SJSA1 (cell line): ENCODE data around the gene KRIT1. TPM values are rescaled to one million over a fixed set of nuclear protein-coding genes. Genes with fewer than 3 reads are reported as not detected.

ENCODE experiments used
- DNase-seq, 2 experiments: peaks; one replicate each; pipeline ENCODE4 v3.0.0-alpha.2; 2015 to 2020; ENCODE audit warnings: low spot score in 2 of 2, low read depth in 1 of 2
- H3K27ac ChIP-seq: fragments of 250-450 bp; sonication (Bioruptor Pico); 2 replicates; pipeline ENCODE4 v1.5.1; 2020; ENCODE audit warnings: mild to moderate bottlenecking, moderate library complexity
- H3K27me3 ChIP-seq: fragments of 250-450 bp; sonication (Bioruptor Pico); replicated peaks from 2 replicates; pipeline ENCODE4 v1.5.1; 2020; ENCODE audit warnings: mild to moderate bottlenecking, moderate library complexity
- H3K36me3 ChIP-seq: fragments of 250-450 bp; sonication (Bioruptor Pico); 2 replicates; pipeline ENCODE4 v1.5.1; 2020; ENCODE audit warnings: mild to moderate bottlenecking
- H3K4me1 ChIP-seq: fragments of 250-450 bp; sonication (Bioruptor Pico); replicated peaks from 2 replicates; pipeline ENCODE4 v1.6.1; 2021; ENCODE audit warnings: mild to moderate bottlenecking
- H3K4me3 ChIP-seq: fragments of 250-450 bp; sonication (Bioruptor Pico); 2 replicates; pipeline ENCODE4 v1.5.1; 2020; ENCODE audit warnings: mild to moderate bottlenecking
- H3K9me3 ChIP-seq: fragments of 250-450 bp; sonication (Bioruptor Pico); replicated peaks from 2 replicates; pipeline ENCODE4 v1.5.1; 2020; ENCODE audit warnings: mild to moderate bottlenecking
- total RNA-seq: library from RNA; depleted of rRNA; stranded (reverse); fragments of >200 nt; shearing (Covaris generic); gene quantifications from 2 replicates; pipeline ENCODE4 v1.2.3, GENCODE V29; 2014; rRNA removed

Gene KRIT1
- 35.0 and 42.0 TPM in 2 replicates for total RNA-seq

DNA sequence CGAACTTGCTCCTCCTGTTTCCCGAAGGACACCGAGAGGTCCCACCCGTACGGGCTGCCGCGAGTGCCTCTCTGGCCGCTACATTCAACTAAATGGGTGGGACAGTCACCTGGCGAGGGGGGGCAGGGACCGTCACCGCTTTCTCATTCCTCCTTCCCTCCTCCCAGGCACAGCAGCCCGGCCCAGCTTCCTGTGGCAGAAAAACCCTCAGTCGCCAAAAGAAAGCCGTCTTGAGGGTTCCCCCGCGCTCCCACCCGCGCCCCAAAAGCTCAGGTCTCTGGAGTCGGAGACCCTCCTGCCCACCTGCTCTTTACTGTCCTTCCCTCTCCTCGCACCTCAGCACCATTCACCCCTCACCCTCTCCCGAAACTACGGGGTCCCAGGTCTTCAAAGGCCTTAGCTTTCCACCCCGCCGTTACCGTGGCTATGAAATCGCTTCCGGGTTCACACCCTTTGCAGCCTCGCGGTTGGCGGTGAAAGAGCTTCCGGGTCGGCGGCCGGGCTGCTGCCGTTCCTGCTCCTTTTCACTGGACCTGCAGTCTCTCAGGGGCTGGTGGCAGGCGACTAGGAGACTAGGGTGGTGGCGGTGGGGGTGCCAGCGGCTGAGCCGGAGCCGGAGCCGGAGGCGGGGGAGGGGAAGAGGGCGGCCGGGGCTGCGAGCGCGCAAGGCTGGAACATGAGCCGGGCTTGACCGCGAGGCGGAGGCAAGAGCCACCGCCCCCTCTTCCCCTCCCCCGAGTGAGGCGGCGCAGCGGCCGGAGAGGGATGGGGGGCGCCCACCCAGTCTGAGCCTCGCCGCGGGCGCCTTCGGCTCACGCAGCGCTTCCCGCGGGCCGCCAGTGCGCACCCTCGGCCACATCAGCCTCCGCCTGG lies at the start of gene KRIT1, which contains the start of gene ANKIB1:
KRIT1 (minus strand) TSS at position 428 of the 873 bp plus-strand sequence. CDS start 3,779 bp downstream, outside the sequence.
ANKIB1 (plus strand) TSS at position 488 of the 873 bp plus-strand sequence. CDS start 49,005 bp downstream, outside the sequence.
- Histone ChIP-seq H3K9me3 (no peaks in the 10 kb centered on the region), H3K27me3 (no peaks in the 10 kb centered on the region), H3K27ac (peak within 1 kb of the TSS; percentile 89), H3K4me1 (peaks cover 13% of the 10 kb centered on the region), H3K4me3 (peak within 1 kb of the TSS; percentile 87), H3K36me3 (peaks cover 34% of the 10 kb centered on the region)
- peak; percentile 79 to 86 for DNase-seq

DNA sequence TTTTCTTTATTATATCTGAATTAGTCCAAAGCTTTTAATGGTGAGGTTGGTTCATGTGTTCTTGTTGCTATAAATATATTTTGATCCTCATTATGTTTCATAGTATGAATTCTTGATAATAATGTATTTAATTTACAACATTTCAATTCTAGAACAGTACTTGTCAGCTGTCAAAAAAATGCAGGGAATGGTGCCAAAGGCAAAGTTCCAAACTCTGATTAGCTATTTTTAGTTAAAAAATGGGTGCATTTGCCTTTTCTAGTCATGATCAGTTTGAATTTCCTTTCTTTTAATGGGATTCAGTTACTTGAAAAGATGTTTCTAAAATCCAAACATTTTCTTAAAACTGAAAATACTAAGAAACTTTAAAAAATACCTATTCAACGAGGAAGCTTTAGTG lies 49.7 kb upstream of the KRIT1 start:
- DNase-seq, result no peak
- Histone ChIP-seq H3K36me3 (peaks cover 9% of the 10 kb centered on the region; the same call in 1 of the 2 replicates), H3K27me3 (no peaks in the 10 kb centered on the region), H3K9me3 (no peaks in the 10 kb centered on the region), H3K27ac (no peak overlapping the region), H3K4me1 (peaks cover 4% of the 10 kb centered on the region; the same call in 1 of the 2 replicates), H3K4me3 (no peak overlapping the region)

DNA sequence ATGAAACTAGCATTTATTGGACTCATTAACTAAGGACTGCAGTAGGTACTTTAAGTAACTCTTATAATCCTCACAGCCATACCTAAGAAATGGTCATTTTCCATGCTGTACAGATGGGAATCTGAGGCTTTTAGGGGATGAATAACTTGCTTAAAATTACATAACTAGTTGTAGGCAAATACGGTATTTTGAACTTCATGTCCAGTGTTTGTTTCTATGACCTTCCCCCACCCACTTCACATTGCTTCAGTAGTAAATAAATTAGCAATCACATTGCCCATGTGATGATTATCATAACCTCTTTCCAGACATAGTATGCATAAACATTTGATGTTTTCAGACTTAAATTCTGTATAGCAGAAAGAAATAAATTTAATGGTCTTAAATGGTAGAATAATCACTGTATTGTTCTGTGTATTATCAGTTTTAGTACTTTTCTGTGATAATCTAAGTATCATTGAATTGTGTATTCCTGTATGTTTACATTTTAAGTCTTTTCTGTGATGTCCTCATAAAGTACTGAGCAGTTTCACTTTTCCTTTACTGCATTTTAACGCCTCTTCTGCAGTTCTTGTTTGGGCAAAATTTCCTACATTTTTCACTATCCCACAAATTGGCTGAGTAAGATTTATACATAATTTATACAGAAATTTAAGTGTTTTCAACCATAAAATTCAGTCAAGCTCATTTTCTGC lies 48.3 kb upstream of the KRIT1 start:
- H3K27me3 ChIP-seq, result no peaks in the 10 kb centered on the region
- H3K4me1 ChIP-seq, result peaks cover 4% of the 10 kb centered on the region; the same call in 1 of the 2 replicates
- no peak for DNase-seq
- peaks cover 7% of the 10 kb centered on the region; the same call in 1 of the 2 replicates for H3K36me3 ChIP-seq
- H3K4me3 ChIP-seq, result no peak overlapping the region
- H3K27ac ChIP-seq, result no peak overlapping the region
- H3K9me3 ChIP-seq, result no peaks in the 10 kb centered on the region

DNA sequence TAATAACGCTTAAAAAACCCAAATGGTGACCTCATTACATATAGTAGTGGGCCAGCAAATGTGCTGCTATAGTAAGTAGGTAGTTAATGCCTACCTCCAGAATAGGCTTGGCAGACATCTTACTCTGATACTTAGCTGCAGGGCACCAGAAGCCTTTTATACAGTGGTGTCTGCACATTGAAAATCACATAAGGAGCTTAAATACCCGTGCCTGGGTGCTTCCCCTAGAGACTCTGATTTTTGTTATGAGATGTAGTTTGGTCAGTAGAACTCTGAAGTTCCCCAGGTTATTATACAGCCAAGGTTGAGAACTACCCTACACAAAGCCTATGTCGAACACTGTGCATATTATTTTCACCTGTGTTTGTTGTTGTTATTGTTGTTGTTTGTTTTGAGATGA lies 47.3 kb upstream of the KRIT1 start:
- peaks cover 4% of the 10 kb centered on the region; the same call in 1 of the 2 replicates for H3K36me3 ChIP-seq
- DNase-seq, result no peak
- H3K4me1 ChIP-seq, result peaks cover 4% of the 10 kb centered on the region; the same call in 1 of the 2 replicates
- no peak overlapping the region for H3K27ac ChIP-seq
- H3K9me3 ChIP-seq, result no peaks in the 10 kb centered on the region
- H3K4me3 ChIP-seq, result no peak overlapping the region
- no peaks in the 10 kb centered on the region for H3K27me3 ChIP-seq

DNA sequence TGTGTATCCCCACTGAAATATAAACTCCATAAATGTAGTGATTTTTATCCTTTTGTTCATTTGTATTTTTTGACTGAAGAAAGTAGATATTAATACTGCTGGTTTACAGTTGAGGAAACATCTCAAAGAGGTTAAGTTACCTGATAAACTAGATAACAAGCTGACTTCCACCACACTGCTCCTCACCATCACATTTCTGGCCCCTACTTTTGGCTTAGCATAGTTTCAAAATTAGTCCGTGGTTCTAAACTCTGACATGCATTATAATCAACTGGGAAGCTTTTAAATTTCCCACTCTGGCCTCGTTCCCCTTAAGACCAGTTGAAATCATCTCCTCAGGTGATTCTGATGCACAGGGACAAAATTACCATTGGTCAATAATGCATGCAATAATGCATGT lies 43.6 kb upstream of the KRIT1 start:
- H3K27ac ChIP-seq, result no peak overlapping the region
- DNase-seq, result no peak
- no peaks in the 10 kb centered on the region for H3K9me3 ChIP-seq
- H3K36me3 ChIP-seq, result no peaks in the 10 kb centered on the region
- no peak overlapping the region for H3K4me3 ChIP-seq
- no peaks in the 10 kb centered on the region for H3K27me3 ChIP-seq
- peaks cover 4% of the 10 kb centered on the region; the same call in 1 of the 2 replicates for H3K4me1 ChIP-seq

DNA sequence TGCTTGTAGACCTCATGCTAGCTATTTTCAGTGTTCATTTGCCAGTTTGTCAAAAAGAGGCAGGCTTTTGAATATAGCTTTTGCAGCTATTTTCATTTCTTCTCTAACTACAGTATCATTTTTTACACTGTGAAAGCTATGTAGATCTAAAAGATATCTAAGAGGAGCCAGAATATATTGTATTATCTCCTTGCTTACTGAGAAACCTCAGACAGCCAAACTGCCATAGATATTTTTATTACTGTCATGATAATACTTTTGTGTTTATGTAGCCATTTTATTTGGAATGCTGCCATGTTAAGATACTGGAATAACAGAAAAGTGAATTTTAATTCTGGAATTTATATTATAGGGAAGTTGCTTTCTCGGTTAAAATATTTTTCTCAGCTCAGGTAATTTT lies 37.2 kb upstream of the KRIT1 start:
- no peak overlapping the region for H3K27ac ChIP-seq
- H3K4me3 ChIP-seq, result no peak overlapping the region
- DNase-seq, result no peak
- no peaks in the 10 kb centered on the region for H3K4me1 ChIP-seq
- H3K36me3 ChIP-seq, result no peaks in the 10 kb centered on the region
- H3K9me3 ChIP-seq, result no peaks in the 10 kb centered on the region
- H3K27me3 ChIP-seq, result no peaks in the 10 kb centered on the region

DNA sequence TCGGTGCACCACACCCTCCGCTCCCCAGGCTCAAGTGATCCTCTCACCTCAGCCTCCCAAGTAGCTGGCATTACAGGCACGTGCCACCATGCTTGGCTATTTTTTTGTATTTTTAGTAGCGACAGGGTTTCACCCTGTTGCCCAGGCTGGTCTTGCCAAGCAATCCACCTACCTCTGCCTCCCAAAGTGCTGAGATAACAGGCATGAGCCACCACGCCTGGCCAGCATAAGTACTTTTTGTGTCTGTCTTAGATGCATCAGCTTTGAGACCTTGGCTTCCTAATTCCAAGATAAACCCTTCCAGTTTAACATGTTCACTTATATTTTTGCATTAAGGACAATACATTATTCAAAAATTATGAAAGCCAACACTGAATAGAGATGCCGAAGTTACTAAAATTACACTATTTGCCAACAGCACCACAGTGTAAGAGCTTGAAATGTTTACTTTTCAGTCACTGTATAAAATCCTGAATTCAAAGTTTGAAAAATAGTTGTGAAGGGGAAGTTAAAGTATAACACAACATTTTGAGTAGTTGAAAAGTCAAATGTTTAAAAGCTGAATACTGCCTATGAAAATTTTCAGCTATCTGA lies 36.6 kb upstream of the KRIT1 start:
- no peak for DNase-seq
- H3K9me3 ChIP-seq, result no peaks in the 10 kb centered on the region
- H3K4me1 ChIP-seq, result no peaks in the 10 kb centered on the region
- H3K4me3 ChIP-seq, result no peak overlapping the region
- no peaks in the 10 kb centered on the region for H3K36me3 ChIP-seq
- no peak overlapping the region for H3K27ac ChIP-seq
- no peaks in the 10 kb centered on the region for H3K27me3 ChIP-seq

DNA sequence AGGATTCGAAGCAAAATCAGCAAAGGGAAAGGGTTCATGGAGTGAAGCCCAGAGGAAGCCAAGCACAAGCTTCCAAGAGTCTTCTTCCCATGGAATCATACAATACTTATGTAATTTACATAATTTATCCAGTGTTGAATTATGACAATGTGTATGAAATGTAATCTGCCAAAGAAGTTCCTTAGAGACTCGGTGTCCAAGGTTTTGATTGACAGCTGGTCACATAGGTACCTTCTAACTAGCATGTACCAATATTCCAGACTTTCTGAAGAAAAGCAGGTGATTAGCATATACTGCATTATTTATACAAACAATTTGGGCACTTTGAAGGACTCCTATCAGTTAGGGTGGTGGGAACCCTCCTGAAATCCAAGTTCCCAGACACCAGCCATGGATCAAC lies 35.3 kb upstream of the KRIT1 start:
- DNase-seq, result no peak
- Histone ChIP-seq H3K27ac (no peak overlapping the region), H3K36me3 (no peaks in the 10 kb centered on the region), H3K27me3 (no peaks in the 10 kb centered on the region), H3K9me3 (no peaks in the 10 kb centered on the region), H3K4me1 (no peaks in the 10 kb centered on the region), H3K4me3 (no peak overlapping the region)

DNA sequence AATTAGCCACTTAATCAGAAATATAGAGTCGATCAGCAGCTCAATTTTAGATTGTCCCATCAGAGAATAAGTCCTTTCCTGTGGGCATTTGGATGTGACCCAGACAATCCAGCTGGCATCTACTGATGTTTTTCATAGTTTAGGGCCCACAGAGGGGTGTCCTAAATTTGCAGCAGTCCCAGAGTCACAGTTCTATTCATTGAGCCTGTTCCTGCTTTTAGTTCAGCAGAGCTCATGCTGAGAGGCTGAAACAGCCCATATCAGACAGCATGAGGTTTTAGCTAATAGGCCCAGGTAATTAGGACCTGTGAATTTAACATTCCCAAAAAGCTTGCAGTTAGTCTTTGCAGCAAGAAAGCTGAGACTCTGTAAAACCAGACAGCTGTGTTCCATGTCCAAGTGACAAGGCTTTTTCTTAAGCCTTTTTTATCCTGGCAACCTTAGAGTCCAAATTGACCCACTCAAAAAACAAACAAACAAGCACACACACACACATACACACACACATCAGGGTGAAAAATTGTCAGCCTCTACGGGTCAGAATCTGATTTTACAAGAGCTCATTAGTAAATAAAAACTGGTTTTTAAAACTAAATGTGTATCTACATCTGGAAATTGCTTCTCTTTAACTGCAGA lies 33.8 kb upstream of the KRIT1 start:
- Histone ChIP-seq H3K36me3 (no peaks in the 10 kb centered on the region), H3K27me3 (no peaks in the 10 kb centered on the region), H3K27ac (no peak overlapping the region), H3K4me3 (no peak overlapping the region), H3K4me1 (no peaks in the 10 kb centered on the region), H3K9me3 (no peaks in the 10 kb centered on the region)
- no peak for DNase-seq

DNA sequence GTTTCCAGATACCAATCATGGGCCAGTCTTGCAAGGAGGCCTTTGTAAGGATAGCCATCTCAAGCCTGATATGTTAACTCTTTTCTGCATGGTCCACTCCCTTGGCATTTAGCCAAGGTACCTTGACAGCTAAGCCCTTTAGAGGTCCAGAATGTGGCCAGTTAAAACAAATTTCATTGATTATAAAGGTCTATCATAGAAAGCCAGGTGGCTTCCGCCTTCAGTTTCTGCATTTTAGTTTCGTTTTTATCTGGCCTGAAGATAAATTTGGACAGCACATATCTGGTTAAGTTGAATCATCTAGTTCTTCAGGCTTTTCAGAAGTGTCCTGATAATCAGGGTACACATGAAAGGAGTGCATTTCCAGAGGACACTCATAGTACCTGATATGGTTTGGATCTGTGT lies 30.7 kb upstream of the KRIT1 start:
- no peak for DNase-seq
- no peak overlapping the region for H3K27ac ChIP-seq
- H3K4me1 ChIP-seq, result no peaks in the 10 kb centered on the region
- H3K4me3 ChIP-seq, result no peak overlapping the region
- no peaks in the 10 kb centered on the region for H3K36me3 ChIP-seq
- no peaks in the 10 kb centered on the region for H3K9me3 ChIP-seq
- H3K27me3 ChIP-seq, result no peaks in the 10 kb centered on the region

DNA sequence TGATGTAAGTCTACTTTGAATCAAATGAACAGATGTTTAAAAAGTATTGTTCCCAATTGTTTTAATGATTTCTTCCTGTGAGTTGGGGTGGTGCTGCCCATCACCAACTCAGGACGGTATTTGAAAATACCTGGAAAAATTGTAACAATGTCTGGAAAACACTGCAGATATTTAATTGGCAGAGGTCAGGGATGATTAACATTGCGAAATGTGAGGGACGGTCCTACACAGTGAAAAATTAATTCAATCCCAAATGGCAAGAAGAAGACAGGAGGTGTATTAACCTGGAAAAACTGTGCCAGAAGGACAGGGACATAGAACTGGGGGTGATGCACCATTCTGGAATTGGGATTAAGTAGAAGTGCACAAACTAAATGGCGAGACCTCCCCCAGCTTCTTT lies 29.6 kb upstream of the KRIT1 start:
- Histone ChIP-seq H3K9me3 (no peaks in the 10 kb centered on the region), H3K4me3 (no peak overlapping the region), H3K36me3 (no peaks in the 10 kb centered on the region)

DNA sequence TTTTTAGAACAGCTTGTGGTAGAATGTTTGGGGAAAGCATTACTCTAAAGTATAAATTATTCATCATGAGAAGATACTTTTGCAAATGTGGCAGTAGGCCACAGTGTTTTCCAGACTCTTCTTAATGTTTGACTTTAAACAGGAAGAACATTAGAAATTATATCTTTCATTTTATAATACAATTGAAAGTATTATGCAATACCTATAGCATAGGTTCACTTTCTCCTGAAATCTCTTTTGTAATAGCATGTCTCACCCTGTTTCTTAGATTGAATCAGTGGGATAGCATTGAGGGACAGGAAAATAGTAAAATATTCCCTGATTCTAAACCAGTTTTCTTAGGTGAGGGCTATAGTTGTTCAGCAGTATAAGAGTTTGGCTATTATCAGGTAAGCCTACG lies 23.2 kb upstream of the KRIT1 start:
- H3K4me1 ChIP-seq, result no peaks in the 10 kb centered on the region
- no peaks in the 10 kb centered on the region for H3K9me3 ChIP-seq
- no peak overlapping the region for H3K27ac ChIP-seq
- H3K36me3 ChIP-seq, result no peaks in the 10 kb centered on the region
- no peaks in the 10 kb centered on the region for H3K27me3 ChIP-seq
- no peak overlapping the region for H3K4me3 ChIP-seq
- no peak for DNase-seq

More for the DNA sequence above, 29.6 kb upstream of the KRIT1 start:
- no peaks in the 10 kb centered on the region for H3K4me1 ChIP-seq
- H3K27ac ChIP-seq, result no peak overlapping the region
- no peaks in the 10 kb centered on the region for H3K27me3 ChIP-seq
- DNase-seq, result no peak

DNA sequence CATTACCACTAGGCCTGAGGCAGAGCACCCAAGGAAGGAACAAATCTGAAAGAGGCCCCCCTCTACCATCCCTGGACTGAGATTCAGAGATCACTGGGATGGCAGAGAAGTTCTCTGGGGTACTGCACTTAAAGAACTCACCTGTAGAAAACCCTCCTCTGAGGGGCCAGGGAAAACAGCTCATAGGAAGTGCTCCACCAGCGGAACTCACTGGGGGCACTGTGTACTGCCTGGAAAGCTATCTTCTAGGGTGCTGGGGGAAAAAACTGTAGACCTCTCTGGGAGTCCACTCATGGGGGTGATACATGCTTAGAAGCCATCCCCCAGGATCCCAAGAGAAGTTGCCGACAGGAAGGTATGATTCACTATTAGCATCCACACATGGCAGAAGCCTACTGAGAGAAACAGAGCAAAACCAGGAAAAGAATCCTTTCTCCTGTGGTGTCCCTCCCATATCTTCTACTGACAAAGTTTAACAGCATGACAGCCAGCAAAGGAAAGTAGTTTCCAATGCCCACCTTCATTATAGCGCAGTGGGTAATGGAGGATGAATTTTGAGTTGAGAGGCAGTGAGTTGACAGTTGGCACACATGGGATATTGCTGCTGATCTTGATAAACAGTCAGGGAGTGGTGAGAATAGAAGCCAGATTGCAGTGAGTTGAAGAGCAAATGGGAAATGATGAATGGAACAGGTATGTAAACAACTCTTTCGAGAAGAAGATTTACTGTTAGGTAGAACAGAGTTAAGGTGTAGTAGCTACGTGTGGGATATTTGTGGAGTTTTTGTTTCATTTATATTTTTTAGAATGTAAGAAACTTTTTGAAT lies 20.9 kb upstream of the KRIT1 start:
- Histone ChIP-seq H3K4me3 (no peak overlapping the region), H3K4me1 (no peaks in the 10 kb centered on the region), H3K9me3 (no peaks in the 10 kb centered on the region), H3K27ac (no peak overlapping the region), H3K36me3 (no peaks in the 10 kb centered on the region), H3K27me3 (no peaks in the 10 kb centered on the region)
- DNase-seq, result no peak
